ENCODE measurements around the gene RBL2.
"Not testable (repeated sequence)": the region's sequence is repeated elsewhere in the genome, so short reads cannot be mapped to it uniquely, and the experiment has no call there.

RBL2 gene

DNA sequence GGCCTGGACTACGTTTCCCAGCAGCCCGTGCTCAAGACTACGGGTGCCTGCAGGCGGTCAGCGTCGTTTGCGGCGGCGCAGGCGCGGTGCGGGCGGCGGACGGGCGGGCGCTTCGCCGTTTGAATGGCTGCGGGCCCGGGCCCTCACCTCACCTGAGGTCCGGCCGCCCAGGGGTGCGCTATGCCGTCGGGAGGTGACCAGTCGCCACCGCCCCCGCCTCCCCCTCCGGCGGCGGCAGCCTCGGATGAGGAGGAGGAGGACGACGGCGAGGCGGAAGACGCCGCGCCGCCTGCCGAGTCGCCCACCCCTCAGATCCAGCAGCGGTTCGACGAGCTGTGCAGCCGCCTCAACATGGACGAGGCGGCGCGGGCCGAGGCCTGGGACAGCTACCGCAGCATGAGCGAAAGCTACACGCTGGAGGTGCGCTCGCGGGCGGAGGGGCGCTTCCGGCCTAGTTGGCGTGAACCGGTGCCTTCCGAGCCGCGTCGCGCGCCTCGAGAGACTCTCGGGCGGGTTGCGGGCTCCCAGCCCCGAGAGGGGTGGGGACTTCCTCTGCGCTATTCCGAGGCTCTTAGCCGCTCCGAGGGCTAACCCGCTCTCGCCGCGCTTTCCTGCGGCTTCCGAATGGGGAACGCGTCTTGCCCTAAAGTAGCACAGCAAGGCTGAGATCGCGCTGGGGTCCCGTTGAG lies at the start of gene RBL2:
TSS of gene RBL2 (plus strand) at position 95 of the 689 bp plus-strand sequence. CDS start at position 181, 86 bp downstream.
- DNase-seq = peak; percentile 86

DNA sequence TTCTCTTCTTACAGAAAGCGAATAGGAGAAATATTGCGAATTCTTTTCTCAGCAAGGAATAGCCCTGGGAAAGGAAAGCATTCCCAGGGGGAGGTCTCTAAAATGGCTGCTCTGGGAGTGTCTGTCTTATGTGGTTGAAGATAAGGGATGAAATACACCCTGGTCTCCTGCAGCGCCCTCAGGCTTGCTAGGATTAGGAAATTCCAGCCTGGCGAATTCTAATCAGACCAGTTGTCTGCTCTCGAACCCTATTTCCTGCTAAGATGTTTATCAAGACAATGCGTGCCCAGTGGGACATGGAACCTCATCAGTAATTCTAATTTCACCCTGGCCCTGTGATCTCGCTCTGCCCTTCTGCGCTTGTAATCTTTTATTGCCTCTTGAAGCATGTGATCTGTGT lies 49.7 kb upstream of the RBL2 start:
- not testable (repeated sequence) for DNase-seq

DNA sequence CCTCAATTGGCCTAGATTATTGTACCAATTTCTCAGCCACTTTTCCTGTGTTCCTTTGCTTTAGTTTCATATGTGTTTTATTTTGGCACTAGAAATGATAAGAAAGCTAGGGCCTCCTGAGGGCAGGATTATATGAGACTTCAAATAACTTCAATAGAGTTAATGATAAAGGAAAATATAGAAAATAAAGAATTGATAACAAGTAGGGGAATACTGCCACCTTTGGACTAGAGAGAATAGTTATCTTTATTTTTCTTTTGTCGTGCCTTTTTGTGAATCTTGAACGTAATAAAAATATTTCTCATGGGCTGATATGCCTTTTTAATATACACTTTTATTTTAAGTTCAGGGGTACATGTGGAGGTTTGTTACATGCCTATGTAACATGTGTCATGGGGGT lies 29.3 kb upstream of the RBL2 start:
- DNase-seq = no peak

- DNase-seq = no peak
Observed at GRCh38 chr16:53412549-53412948, 21.7 kb upstream of the RBL2 start.

DNA sequence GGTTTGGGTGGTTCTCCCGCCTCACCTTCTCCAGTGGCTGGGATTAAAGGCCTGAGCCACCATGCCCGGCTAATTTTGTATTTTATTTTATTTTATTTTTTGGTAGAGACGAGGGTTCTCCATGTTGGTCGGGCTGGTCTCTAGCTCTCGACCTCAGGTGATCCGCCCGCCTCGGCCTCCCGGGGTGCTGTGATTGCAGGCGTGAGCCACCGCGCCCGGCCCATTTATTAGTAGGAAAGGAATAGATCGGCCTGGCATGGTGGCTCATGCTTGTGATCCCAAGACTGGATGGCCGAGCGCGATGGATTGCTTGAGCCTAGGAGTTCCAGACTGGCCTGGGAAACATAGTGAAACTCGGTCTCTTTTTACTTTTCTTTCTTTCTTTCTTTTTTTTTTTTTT lies 20.4 kb upstream of the RBL2 start:
- no peak for DNase-seq

- DNase-seq = no peak
Observed at GRCh38 chr16:53414381-53414780, 19.9 kb upstream of the RBL2 start.

GRCh38 chr16:53415504-53415903 lies 18.8 kb upstream of the RBL2 start:
- DNase-seq = no peak

DNA sequence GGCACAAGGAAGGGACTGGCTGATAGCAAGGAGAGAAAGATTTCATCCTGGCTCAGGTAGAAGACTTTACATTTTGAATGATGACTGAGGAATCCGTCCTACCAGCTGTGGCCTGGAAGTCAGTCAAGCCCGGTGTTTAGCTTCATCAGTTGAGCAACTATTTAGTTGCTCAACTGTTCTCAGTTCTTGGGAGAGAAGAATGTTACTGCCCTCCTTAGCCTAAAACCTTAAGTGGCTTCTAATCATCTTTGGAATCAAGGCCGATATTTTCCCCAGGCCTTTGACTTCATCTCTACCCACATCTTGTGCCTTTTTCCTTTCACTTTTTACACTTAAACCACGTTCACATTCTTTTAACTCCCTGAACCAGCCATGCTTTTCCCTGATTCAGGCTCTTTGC lies 17.3 kb upstream of the RBL2 start:
- no peak for DNase-seq

DNA sequence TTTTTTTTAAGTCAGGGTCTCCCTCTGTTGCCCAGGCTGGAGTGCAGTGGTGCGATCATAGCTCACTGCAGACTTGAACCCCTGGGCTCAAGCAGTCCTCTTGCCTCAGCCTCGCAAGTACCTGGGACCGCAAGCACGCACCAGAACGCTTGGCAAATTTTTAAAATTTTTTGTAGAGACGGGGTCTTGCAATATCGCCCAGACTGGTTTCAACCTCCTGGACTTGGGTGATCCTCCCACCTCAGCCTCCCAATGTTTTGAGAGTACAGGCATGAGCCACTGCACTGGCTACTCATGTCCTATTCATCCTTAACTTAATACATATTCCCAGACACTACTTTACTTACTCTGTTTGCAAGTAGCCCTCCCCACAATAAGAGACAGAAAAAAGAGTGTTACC lies 16.3 kb upstream of the RBL2 start:
- DNase-seq = no peak

DNA sequence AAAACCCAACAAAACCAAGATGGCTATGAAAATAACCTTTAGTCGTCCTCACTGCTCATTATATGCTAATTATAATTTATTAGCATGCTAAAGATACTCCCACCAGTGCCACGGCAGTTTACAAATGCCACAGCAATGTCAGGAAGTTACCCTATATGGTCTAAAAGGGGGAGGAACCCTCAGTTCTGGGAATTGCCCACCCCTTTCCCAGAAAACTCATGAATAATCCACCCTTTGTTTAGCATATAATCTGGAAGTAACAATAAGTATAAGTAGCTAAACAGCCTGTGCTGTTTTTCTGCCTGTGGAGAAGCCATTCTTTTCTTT lies 14.9 kb upstream of the RBL2 start:
- DNase-seq = not testable (repeated sequence)

DNA sequence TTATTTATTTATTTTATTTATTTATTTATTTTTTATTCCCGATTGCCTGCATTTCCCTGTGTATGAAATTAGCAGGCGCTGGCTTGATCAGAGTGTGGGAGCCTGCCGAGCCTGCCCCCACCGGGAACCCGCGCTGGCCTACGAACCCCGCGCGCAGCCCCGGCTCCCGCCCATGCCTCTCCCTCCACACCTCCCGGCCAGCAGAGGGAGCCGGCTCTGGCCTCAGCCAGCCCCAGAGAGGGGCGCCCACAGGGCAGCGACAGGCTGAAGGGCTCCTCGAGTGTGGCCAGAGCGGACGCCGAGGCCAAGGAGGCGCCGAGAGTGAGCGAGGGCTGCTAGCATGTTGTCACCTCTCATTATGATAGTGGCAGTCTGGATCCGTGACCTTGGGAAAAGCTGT lies 13.0 kb upstream of the RBL2 start:
- DNase-seq = no peak

DNA sequence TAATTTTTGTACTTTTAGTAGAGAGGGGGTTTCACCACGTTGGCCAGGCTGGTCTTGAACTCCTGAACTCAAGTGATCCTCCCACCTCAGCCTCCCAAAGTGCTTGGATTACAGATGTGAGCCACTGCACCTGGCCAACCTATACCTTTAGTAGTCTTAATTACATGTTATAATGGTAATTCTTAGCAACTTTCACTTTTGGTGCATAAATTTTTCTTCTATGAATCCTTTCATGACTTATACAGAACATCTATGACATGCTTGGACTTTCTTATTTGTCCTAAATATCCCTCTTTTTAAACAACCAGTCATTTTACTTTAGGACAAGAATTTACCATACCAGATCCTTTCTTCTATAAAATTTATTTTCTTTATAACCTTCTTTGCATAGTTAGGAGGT lies 10.3 kb upstream of the RBL2 start:
- DNase-seq = not testable (repeated sequence)

DNA sequence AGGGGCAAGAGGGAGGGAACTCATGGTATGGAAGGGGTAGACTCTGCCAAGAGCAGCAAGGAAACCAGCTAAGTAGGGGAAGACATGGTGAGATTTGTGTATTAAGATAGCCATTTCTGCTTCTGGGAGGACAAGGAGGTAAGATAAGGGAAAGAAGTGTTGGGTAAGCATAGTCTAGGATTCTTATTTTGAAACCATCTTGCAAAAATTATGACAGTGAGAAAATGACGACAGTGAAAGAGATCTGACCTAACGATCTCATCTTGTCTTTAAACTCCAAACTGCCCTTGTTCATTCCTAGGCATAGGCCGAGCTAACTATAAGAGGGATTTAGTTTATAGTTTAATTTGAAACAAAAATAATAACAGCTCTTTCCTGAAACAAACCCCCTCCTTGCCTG lies 5.6 kb upstream of the RBL2 start:
- no peak for DNase-seq

DNA sequence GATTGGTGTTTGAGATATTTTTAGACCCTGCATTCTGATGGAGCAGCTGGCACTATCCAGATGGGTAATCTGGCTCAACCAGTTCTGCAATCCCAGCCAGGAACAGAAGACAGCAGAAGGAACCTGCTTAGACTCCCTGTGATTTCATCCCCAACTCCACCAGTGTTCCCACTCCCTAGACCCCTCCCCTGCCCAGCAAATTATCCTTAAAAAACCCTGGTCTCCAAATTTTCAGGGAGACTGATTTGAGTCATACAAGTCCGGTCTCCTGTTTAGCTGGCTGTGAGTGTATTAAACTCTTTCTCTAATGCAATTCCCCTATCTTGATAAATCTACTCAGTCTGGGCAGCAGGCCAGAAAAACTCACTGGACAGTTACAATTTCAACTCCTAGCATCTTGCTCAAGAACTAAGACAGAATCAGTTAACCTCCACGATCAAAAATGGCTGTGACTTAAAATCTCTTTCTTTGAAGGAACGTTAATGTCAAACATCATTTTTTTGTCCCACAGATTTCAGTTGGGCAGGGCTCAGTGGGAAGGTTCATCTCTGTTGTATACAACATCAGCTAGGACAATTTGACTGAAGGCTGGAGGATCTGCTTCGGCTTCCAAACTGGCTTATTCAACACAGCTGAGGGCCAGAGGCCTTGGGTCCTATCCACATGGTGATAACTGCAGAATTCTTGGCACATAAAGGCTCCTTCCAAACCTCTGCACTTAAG lies 4.9 kb upstream of the RBL2 start:
- no peak for DNase-seq

- no peak for DNase-seq
Observed at GRCh38 chr16:53430363-53430762, 3.9 kb upstream of the RBL2 start.

DNA sequence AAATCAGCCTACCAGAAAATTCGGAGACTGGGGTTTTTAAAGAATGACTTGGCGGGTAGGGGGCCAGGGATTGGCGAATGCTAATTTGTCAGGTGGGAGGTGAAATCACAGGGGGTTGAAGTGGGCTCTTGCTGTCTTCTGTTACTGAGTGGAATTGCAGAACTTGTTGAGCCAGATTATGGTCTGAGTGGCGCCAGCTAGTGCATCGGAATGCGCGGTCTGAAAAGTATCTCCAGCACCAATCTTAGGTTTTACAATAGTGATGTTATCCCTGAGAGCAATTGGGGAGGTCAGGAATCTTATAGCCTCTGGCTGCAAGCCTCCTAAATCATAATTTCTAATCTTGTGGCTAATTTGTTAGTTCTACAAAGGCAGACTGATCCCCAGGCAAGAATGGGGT lies 762 bp upstream of the RBL2 start:
- no peak for DNase-seq

DNA sequence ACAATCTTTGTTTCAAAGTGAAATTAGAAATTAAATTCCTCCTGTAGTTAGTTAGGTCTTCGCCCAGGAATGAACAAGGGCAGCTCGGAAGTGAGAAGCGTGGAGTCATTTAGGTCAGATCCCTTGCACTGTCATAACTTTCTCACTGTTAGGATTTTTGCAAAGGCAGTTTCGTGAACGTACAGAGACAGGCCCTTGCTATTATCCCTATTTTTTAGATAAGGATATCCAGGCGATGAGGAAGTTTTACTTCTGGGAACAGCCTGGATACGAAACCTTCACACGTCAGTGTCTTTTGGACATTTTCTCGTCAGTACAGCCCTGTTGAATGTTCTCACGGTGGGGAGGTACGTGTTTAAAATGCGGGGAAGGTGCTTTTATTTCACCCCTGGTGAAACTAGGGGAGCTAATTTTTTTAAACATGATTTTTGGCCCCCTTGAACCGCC lies 318 bp upstream of the RBL2 start:
- no peak for DNase-seq

DNA sequence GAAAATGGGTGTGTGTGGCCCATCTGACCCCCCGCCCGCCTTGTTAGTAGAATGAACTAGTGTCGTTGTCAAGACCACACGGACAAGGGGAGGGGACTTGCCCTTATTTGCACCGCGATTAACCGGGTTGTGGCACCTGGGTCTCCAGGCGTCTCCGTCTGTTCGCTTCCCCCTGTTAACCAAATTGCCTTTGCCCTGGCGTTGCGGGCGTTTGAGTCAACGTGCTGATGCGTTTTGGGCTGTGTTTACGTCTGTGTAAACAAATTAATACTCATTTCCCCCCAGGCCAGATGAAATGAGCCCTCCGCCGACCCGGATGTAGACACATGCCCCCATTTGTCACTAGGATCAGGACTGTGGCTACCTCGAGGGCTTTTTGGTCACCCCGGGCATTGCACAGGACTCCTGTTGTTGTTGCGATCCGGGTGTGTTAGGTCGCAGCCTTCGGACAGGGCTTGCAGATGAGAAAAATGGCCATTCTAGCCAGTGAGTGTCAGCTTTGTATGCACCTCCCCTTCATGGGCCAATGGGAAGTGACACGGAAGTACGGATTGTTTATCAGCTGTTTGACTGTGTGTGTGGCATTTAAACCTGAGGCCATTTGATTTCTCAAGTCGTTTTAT lies 906 bp downstream of the RBL2 start:
- peak; percentile 79 for DNase-seq

DNA sequence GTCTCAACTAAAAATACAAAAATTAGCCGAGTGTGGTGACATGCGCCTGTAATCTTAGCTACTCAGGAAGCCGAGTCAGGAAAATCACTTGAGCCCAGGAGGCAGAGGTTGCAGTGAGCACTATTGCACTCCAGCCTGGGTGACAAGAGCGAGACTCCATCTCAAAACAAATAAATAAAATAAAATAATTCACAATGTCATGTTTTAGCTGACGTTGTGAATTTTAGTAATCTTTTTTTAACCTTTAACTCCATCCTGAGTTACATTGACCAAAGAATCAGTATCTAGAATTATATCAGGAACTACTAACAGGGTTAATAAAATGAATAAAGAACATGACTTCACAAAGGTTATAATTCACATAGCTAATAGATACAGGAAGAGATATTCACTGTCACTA lies 5.9 kb downstream of the RBL2 start:
- DNase-seq = no peak

- DNase-seq = peak; percentile 10
Observed at GRCh38 chr16:53445534-53445933, 11.3 kb downstream of the RBL2 start.

GRCh38 chr16:53446090-53446489 lies 11.8 kb downstream of the RBL2 start:
- no peak for DNase-seq

GRCh38 chr16:53449816-53450517 lies 15.7 kb downstream of the RBL2 start:
- peak; percentile 15 for DNase-seq

DNA sequence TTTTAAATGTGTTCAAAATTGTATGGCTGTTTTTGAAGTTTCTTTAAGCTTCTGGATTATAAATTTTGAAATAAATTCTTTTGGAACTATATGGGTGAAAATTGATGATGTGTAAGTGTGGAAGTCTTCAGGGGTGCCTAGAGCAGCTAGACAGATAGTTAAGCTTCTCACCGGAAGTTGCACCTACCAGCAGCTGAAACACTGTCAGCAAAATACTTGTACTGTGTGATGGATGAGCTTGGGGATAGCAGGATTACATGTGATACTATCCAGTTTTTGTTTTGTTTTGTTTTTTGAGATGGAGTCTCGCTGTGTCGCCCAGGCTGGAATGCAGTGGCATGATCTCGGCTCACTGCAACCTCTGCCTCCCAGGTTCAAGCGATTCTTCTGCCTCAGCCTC lies 19.7 kb downstream of the RBL2 start:
- DNase-seq = peak; percentile 35

- DNase-seq = peak; percentile 77
Observed at GRCh38 chr16:53456625-53457024, 22.4 kb downstream of the RBL2 start.

Data from CD4-positive, alpha-beta T cell treated with Interleukin-4 for 4 hours (primary cell).